Neuronal stem cell (in vitro differentiated cells): ENCODE data around the gene CPPED1.

Experiments used
- DNase-seq: peaks from one replicate; pipeline ENCODE4 v3.0.0-alpha.2; 2013; ENCODE audit warnings: low spot score
- H2AFZ ChIP-seq: one replicate; pipeline ENCODE4 v1.6.1; 2013; ENCODE audit warnings: mild to moderate bottlenecking, low read length, inconsistent platforms
- H2AK5ac ChIP-seq: 2 replicates; pipeline ENCODE4 v1.6.1; 2013; ENCODE audit warnings: low read depth, mild to moderate bottlenecking, inconsistent platforms, low read length, moderate library complexity, mixed read lengths
- H2BK120ac ChIP-seq: 2 replicates; pipeline ENCODE4 v1.6.1; 2013; ENCODE audit warnings: low read depth, mild to moderate bottlenecking, inconsistent platforms, low read length, moderate library complexity, mixed read lengths
- H2BK12ac ChIP-seq: one replicate; pipeline ENCODE4 v1.6.1; 2013; ENCODE audit warnings: low read length, inconsistent platforms
- H2BK15ac ChIP-seq: 2 replicates; pipeline ENCODE4 v1.6.1; 2013; ENCODE audit warnings: mild to moderate bottlenecking, low read length, inconsistent platforms, mixed read lengths
- H2BK5ac ChIP-seq: one replicate; pipeline ENCODE4 v1.6.1; 2013; ENCODE audit warnings: inconsistent platforms, mild to moderate bottlenecking, low read length, moderate library complexity
- H3K14ac ChIP-seq: one replicate; pipeline ENCODE4 v1.6.1; 2013; ENCODE audit warnings: low read length, inconsistent platforms
- H3K18ac ChIP-seq: 2 replicates; pipeline ENCODE4 v1.6.1; 2013; ENCODE audit warnings: low read length, inconsistent platforms
- H3K23ac ChIP-seq: 2 replicates; pipeline ENCODE4 v1.6.1; 2013; ENCODE audit warnings: low read depth, mild to moderate bottlenecking, mixed read lengths, low read length, inconsistent platforms; ENCODE audit not compliant: poor library complexity
- H3K27ac ChIP-seq: replicated peaks from 3 replicates; pipeline ENCODE4 v1.5.1; 2013; ENCODE audit warnings: low read length, inconsistent platforms
- H3K27me3 ChIP-seq, 3 experiments: 2 replicates each; pipeline ENCODE4 v1.6.1; 2013; ENCODE audit warnings: low read length in 3 of 3, mild to moderate bottlenecking in 2 of 3, inconsistent platforms in 1 of 3, low read depth in 1 of 3, mixed read lengths in 1 of 3, moderate library complexity in 1 of 3; ENCODE audit not compliant: control insufficient read depth in 3 of 3, insufficient read depth in 3 of 3
- H3K36me3 ChIP-seq, 2 donors: replicated peaks in 1 of 2; 2 replicates each; pipeline ENCODE4 v1.6.1; 2013; ENCODE audit warnings: low read length in 2 of 2; ENCODE audit not compliant: control insufficient read depth in 2 of 2, insufficient read depth in 2 of 2
- H3K4ac ChIP-seq: 2 replicates; pipeline ENCODE4 v1.6.1; 2013; ENCODE audit warnings: inconsistent platforms, mild to moderate bottlenecking, low read length, moderate library complexity
- H3K4me1 ChIP-seq, 2 donors: 1 replicate in 1 of 2; 2 replicates in 1 of 2; pipeline ENCODE4 v1.6.1; 2013; ENCODE audit warnings: low read length in 2 of 2, low read depth in 1 of 2; ENCODE audit not compliant: control insufficient read depth in 2 of 2, insufficient read depth in 1 of 2
- H3K4me2 ChIP-seq: one replicate; pipeline ENCODE4 v1.6.1; 2013; ENCODE audit warnings: mild to moderate bottlenecking, low read length, inconsistent platforms; ENCODE audit not compliant: insufficient read depth, poor library complexity, severe bottlenecking
- H3K4me3 ChIP-seq, 2 donors: 2 replicates each; pipeline ENCODE4 v1.5.1; 2013; ENCODE audit warnings: low read length in 2 of 2, mild to moderate bottlenecking in 2 of 2, inconsistent platforms in 1 of 2, moderate library complexity in 1 of 2
- H3K79me1 ChIP-seq: one replicate; pipeline ENCODE4 v1.6.1; 2013; ENCODE audit warnings: low read depth, mild to moderate bottlenecking, inconsistent platforms, low read length, moderate library complexity
- H3K9ac ChIP-seq: one replicate; pipeline ENCODE4 v1.6.1; 2013; ENCODE audit warnings: mild to moderate bottlenecking, low read depth, low read length, inconsistent platforms; ENCODE audit not compliant: poor library complexity
- H3K9me3 ChIP-seq, 2 donors: replicated peaks in 1 of 2; 2 replicates each; pipeline versions ENCODE3 to v1.6.1; 2013; ENCODE audit warnings: low read length in 2 of 2, mild to moderate bottlenecking in 2 of 2, inconsistent platforms in 1 of 2, low read depth in 1 of 2, mixed read lengths in 1 of 2, moderate library complexity in 1 of 2; ENCODE audit not compliant: control insufficient read depth in 2 of 2, insufficient read depth in 1 of 2
- H4K8ac ChIP-seq: one replicate; pipeline ENCODE4 v1.6.1; 2013; ENCODE audit warnings: low read depth, mild to moderate bottlenecking, inconsistent platforms, low read length, moderate library complexity
- H4K91ac ChIP-seq: one replicate; pipeline ENCODE4 v1.6.1; 2013; ENCODE audit warnings: low read length, low read depth, mild to moderate bottlenecking, inconsistent platforms; ENCODE audit not compliant: poor library complexity
- WGBS, 2 donors: extraction: QIAGEN DNeasy Blood & Tissue Kit; methylation state at CpG; one replicate each; pipeline ENCODE4 v1.1.7; 2013; ENCODE audit warnings: missing lambda C conversion rate in 2 of 2, mixed read lengths in 1 of 2; ENCODE audit not compliant: insufficient read length in 2 of 2, insufficient replicate concordance in 1 of 2; ENCODE audit errors: extremely low coverage in 2 of 2; 5-methylcytosine and 5-hydroxymethylcytosine counted together

CPPED1 gene

DNA sequence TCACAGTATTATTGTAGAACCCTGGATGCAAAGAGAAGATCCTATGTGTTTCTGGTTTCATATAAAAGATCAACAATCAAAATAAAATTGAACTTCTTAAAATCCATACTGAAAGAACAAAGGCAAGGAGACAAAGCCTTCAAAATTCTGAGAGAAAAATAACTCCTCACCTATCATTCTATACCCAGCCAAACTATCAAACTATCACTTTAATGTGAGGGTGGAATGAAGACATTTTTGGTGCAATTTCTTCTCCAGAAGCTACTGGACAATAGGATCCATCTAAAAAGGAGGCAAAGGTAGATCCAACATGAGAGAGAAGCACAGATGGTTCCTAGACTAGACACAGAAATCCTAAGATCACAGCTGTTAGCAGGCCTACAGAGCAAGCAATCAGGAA lies 71.1 kb downstream of the CPPED1 start:
- no peak overlapping the region for H2BK5ac ChIP-seq
- H2BK120ac ChIP-seq = no peak overlapping the region
- no peak overlapping the region for H3K9ac ChIP-seq
- H3K4me1 ChIP-seq = peaks cover 0 to 3% of the 10 kb centered on the region in 2 donors
- H3K4ac ChIP-seq = no peak overlapping the region
- H4K8ac ChIP-seq = no peak overlapping the region
- no peak overlapping the region for H2BK15ac ChIP-seq
- H3K27ac ChIP-seq = no peak overlapping the region
- H3K36me3 ChIP-seq = no peaks in the 10 kb centered on the region
- no peak overlapping the region for H4K91ac ChIP-seq
- peaks cover 0 to 2% of the 10 kb centered on the region in 2 donors for H3K9me3 ChIP-seq
- H3K23ac ChIP-seq = no peak overlapping the region
- H3K14ac ChIP-seq = no peak overlapping the region
- no peaks in the 10 kb centered on the region for H3K79me1 ChIP-seq
- no peak overlapping the region for H3K4me2 ChIP-seq
- no peak overlapping the region for H3K4me3 ChIP-seq
- no peak for DNase-seq
- H2AK5ac ChIP-seq = no peak overlapping the region
- no peaks in the 10 kb centered on the region for H3K27me3 ChIP-seq
- H3K18ac ChIP-seq = no peak overlapping the region
- no peak overlapping the region for H2AFZ ChIP-seq
- no peak overlapping the region for H2BK12ac ChIP-seq

DNA sequence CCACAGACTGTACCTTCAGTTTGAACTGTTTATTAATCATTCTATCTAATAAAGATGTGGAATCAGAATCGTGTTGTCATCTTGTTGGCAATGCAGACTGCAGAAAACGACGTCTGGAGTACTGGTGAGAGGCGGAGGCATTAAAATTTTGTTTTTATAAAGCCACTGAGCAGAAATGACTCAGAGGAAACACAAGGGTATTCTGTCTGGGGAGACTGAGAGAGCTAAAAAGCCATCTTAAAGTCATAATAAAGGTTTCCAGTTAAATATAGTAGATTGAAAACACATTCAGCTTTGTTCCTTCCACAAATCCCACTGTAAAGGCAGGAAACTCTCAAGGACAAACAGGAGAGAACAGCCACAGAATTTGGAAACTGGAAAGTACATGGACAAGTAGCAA lies 74.2 kb downstream of the CPPED1 start:
- H3K18ac ChIP-seq = no peak overlapping the region
- no peak overlapping the region for H2BK12ac ChIP-seq
- no peak overlapping the region for H3K27ac ChIP-seq
- no peak overlapping the region for H3K9ac ChIP-seq
- H3K9me3 ChIP-seq = no peaks in the 10 kb centered on the region
- H2BK5ac ChIP-seq = no peak overlapping the region
- no peak overlapping the region for H3K4me3 ChIP-seq
- no peak overlapping the region for H3K14ac ChIP-seq
- no peaks in the 10 kb centered on the region for H3K36me3 ChIP-seq
- DNase-seq = no peak
- no peaks in the 10 kb centered on the region for H3K79me1 ChIP-seq
- H2BK120ac ChIP-seq = no peak overlapping the region
- no peak overlapping the region for H3K23ac ChIP-seq
- H2AFZ ChIP-seq = no peak overlapping the region
- no peak overlapping the region for H3K4me2 ChIP-seq
- no peak overlapping the region for H4K91ac ChIP-seq
- H2BK15ac ChIP-seq = no peak overlapping the region
- H3K4ac ChIP-seq = no peak overlapping the region
- H2AK5ac ChIP-seq = no peak overlapping the region
- no peak overlapping the region for H4K8ac ChIP-seq
- H3K27me3 ChIP-seq = no peaks in the 10 kb centered on the region
- peaks cover 0 to 3% of the 10 kb centered on the region in 2 donors for H3K4me1 ChIP-seq
- no CpG with 5 or more reads among the region's 4 CpGs for WGBS, 2 donors

DNA sequence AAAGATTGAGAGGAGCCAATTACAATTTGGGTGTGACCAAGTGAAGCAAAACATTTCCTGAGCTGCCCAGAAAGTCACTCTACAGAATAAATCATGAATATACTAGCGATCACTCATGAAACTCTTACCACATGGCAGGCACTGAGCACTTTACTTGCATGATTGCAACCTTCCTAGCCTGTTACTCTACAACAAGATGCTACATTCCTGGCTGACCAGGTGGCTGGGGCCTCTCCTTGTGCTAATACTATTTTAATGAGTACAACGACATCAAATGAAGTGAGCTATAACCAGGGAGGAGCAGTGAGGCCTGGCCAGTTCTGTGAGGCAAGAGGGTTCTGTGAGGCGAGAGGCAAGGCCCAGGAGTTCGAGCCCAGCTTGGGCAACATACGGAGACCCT lies 75.2 kb downstream of the CPPED1 start:
- Histone ChIP-seq H3K9me3 (no peaks in the 10 kb centered on the region), H2BK5ac (no peak overlapping the region), H3K14ac (no peak overlapping the region), H3K9ac (no peak overlapping the region), H2AFZ (no peak overlapping the region), H3K36me3 (no peaks in the 10 kb centered on the region), H3K27ac (no peak overlapping the region), H4K8ac (no peak overlapping the region), H2BK120ac (no peak overlapping the region), H3K79me1 (no peaks in the 10 kb centered on the region), H3K23ac (no peak overlapping the region), H3K4me3 (no peak overlapping the region), H3K4ac (no peak overlapping the region), H2AK5ac (no peak overlapping the region), H4K91ac (no peak overlapping the region), H3K27me3 (no peaks in the 10 kb centered on the region), H3K4me2 (no peak overlapping the region), H3K4me1 (peaks cover 0 to 12% of the 10 kb centered on the region in 2 donors), H2BK15ac (no peak overlapping the region), H2BK12ac (no peak overlapping the region), H3K18ac (no peak overlapping the region)
- no peak for DNase-seq
- WGBS, 2 donors = no CpG with 5 or more reads among the region's 5 CpGs

- no peaks in the 10 kb centered on the region for H3K36me3 ChIP-seq
- no peak overlapping the region for H3K4me2 ChIP-seq
- no CpG with 5 or more reads among the region's 8 CpGs for WGBS, 2 donors
Observed at GRCh38 chr16:12724226-12724625, 79.5 kb downstream of the CPPED1 start.

More at GRCh38 chr16:12724226-12724625, 79.5 kb downstream of the CPPED1 start:
- Histone ChIP-seq H2BK12ac (no peak overlapping the region), H3K4me3 (no peak overlapping the region), H3K4ac (no peak overlapping the region), H2AFZ (peak overlapping the region; percentile 29), H3K27me3 (no peaks in the 10 kb centered on the region), H3K79me1 (no peaks in the 10 kb centered on the region), H2AK5ac (peak overlapping the region; percentile 41), H2BK15ac (no peak overlapping the region), H4K8ac (no peak overlapping the region), H3K9me3 (no peaks in the 10 kb centered on the region), H3K9ac (no peak overlapping the region), H3K27ac (no peak overlapping the region), H4K91ac (no peak overlapping the region), H3K4me1 (peaks cover 0 to 17% of the 10 kb centered on the region in 2 donors), H3K18ac (peak overlapping the region; percentile 52), H3K23ac (no peak overlapping the region), H3K14ac (no peak overlapping the region), H2BK5ac (no peak overlapping the region), H2BK120ac (no peak overlapping the region)
- no peak for DNase-seq
